ENCODE measurements around the gene KIRREL3.

The KIRREL3 gene

GRCh38 chr11:126732981-126733380 lies 267.6 kb downstream of the KIRREL3 start:
- no peak for DNase-seq

GRCh38 chr11:126731576-126732142 lies 268.9 kb downstream of the KIRREL3 start:
- DNase-seq: no peak

GRCh38 chr11:126727381-126727780 lies 273.2 kb downstream of the KIRREL3 start:
- DNase-seq: no peak

GRCh38 chr11:126725521-126725920 lies 275.0 kb downstream of the KIRREL3 start:
- no peak for DNase-seq

GRCh38 chr11:126725043-126725442 lies 275.5 kb downstream of the KIRREL3 start:
- DNase-seq: no peak

- no peak for DNase-seq
Measured at GRCh38 chr11:126723665-126724045, 276.9 kb downstream of the KIRREL3 start.

- DNase-seq: no peak
Measured at GRCh38 chr11:126722956-126723664, 277.5 kb downstream of the KIRREL3 start.

GRCh38 chr11:126722006-126722736 lies 278.4 kb downstream of the KIRREL3 start:
- no peak for DNase-seq

GRCh38 chr11:126720539-126721235 lies 279.9 kb downstream of the KIRREL3 start:
- DNase-seq: no peak

- no peak for DNase-seq
Measured at GRCh38 chr11:126719740-126720139, 280.8 kb downstream of the KIRREL3 start.

GRCh38 chr11:126718276-126718675 lies 282.3 kb downstream of the KIRREL3 start:
- DNase-seq: no peak

- no peak for DNase-seq
Measured at GRCh38 chr11:126716456-126717083, 284.0 kb downstream of the KIRREL3 start.

- DNase-seq: no peak
Measured at GRCh38 chr11:126713806-126714205, 286.8 kb downstream of the KIRREL3 start.

GRCh38 chr11:126711977-126712625 lies 288.5 kb downstream of the KIRREL3 start:
- no peak for DNase-seq

GRCh38 chr11:126710804-126711399 lies 289.7 kb downstream of the KIRREL3 start:
- DNase-seq: no peak

- DNase-seq: no peak
Measured at GRCh38 chr11:126707498-126707897, 293.1 kb downstream of the KIRREL3 start.

- DNase-seq: no peak
Measured at GRCh38 chr11:126704096-126704495, 296.5 kb downstream of the KIRREL3 start.

- DNase-seq: no peak
Measured at GRCh38 chr11:126703662-126704061, 296.9 kb downstream of the KIRREL3 start.

- no peak for DNase-seq
Measured at GRCh38 chr11:126702987-126703386, 297.6 kb downstream of the KIRREL3 start.

- no peak for DNase-seq
Measured at GRCh38 chr11:126702165-126702720, 298.3 kb downstream of the KIRREL3 start.

- DNase-seq: no peak
Measured at GRCh38 chr11:126701520-126701897, 299.1 kb downstream of the KIRREL3 start.

Measured in NCI-H510A (cell line).